Measurements from ENCODE around the gene FGF12. TPM values are rescaled to one million over a fixed set of nuclear protein-coding genes. Genes with fewer than 3 reads are reported as not detected.

FGF12 gene
- total RNA-seq, 4 donors from 2014 or later, result 0.32 to 0.55 TPM; not detected in 2

- WGBS, 2 donors (ENCODE audit: low coverage in 1 of 2), result 72 to 79% methylated on average over 2 of the region's 2 CpGs
- Histone ChIP-seq H3K27ac (no peak overlapping the region), H3K9me3 (no peaks in the 10 kb centered on the region), H3K27me3 (no peaks in the 10 kb centered on the region), H3K4me3 (no peak overlapping the region), H3K36me3 (no peaks in the 10 kb centered on the region), H3K4me1 (no peaks in the 10 kb centered on the region)
- TF ChIP-seq POLR2AphosphoS5 (IDR thresholded peaks at IDR 0.05) (no peak), EP300 (IDR thresholded peaks at IDR 0.05; ENCODE audit: low read depth) (no peak), CTCF (IDR thresholded peaks at IDR 0.05) (no peak), POLR2A (IDR thresholded peaks at IDR 0.05) (no peak)
- no peak for DNase-seq
- in situ Hi-C loops (cut with MboI; ENCODE audit: low pct_ligation_motif_present in 1 of 4, low pct_unique_long_range_greater_than_20kb in 1 of 4, low sequenced_read_pairs in 3 of 4) (loop anchor here in 1 of 4 donors (5.0 kb wide), 1 partner anchor 56 kb away; no protein-coding TSS in a partner anchor), intact Hi-C loops (cut with DNase I; ENCODE audit: low total_unique reads) (no loop called here)
These were observed 511.3 kb downstream of the FGF12 start for GRCh38 chr3:192216067-192216466.

GRCh38 chr3:192212979-192213378 is 514.4 kb downstream of the FGF12 start:
- in situ Hi-C loops (cut with MboI; ENCODE audit: low pct_ligation_motif_present in 1 of 4, low pct_unique_long_range_greater_than_20kb in 1 of 4, low sequenced_read_pairs in 3 of 4) (no loop called here), intact Hi-C loops (cut with DNase I; ENCODE audit: low total_unique reads) (no loop called here)
- Histone ChIP-seq H3K27me3 (no peaks in the 10 kb centered on the region), H3K4me3 (no peak overlapping the region), H3K4me1 (no peaks in the 10 kb centered on the region), H3K9me3 (no peaks in the 10 kb centered on the region), H3K27ac (no peak overlapping the region), H3K36me3 (no peaks in the 10 kb centered on the region)
- TF ChIP-seq EP300 (IDR thresholded peaks at IDR 0.05; ENCODE audit: low read depth) (no peak), POLR2A (IDR thresholded peaks at IDR 0.05) (no peak)
- no peak for DNase-seq
- 82 to 87% methylated on average over 7 of the region's 7 CpGs for WGBS, 2 donors (ENCODE audit: low coverage in 1 of 2)

GRCh38 chr3:192212335-192212734 is 515.0 kb downstream of the FGF12 start:
- Histone ChIP-seq H3K27ac (no peak overlapping the region), H3K27me3 (no peaks in the 10 kb centered on the region), H3K36me3 (no peaks in the 10 kb centered on the region), H3K4me1 (no peaks in the 10 kb centered on the region), H3K4me3 (no peak overlapping the region), H3K9me3 (no peaks in the 10 kb centered on the region)
- no peak for TF ChIP-seq POLR2AphosphoS5 (IDR thresholded peaks at IDR 0.05)
- TF ChIP-seq EP300 (IDR thresholded peaks at IDR 0.05; ENCODE audit: low read depth), result no peak
- TF ChIP-seq CTCF (IDR thresholded peaks at IDR 0.05), result no peak
- TF ChIP-seq POLR2A (IDR thresholded peaks at IDR 0.05), result no peak
- in situ Hi-C loops (cut with MboI; ENCODE audit: low pct_ligation_motif_present in 1 of 4, low pct_unique_long_range_greater_than_20kb in 1 of 4, low sequenced_read_pairs in 3 of 4), result no loop called here
- intact Hi-C loops (cut with DNase I; ENCODE audit: low total_unique reads), result no loop called here
- DNase-seq, result no peak
- 56 to 61% methylated on average over 2 of the region's 2 CpGs for WGBS, 2 donors (ENCODE audit: low coverage in 1 of 2)

GRCh38 chr3:192207651-192208050 is 519.7 kb downstream of the FGF12 start:
- intact Hi-C loops (cut with DNase I; ENCODE audit: low total_unique reads), result no loop called here
- Histone ChIP-seq H3K9me3 (no peaks in the 10 kb centered on the region), H3K27ac (no peak overlapping the region), H3K27me3 (no peaks in the 10 kb centered on the region), H3K36me3 (no peaks in the 10 kb centered on the region), H3K4me3 (no peak overlapping the region), H3K4me1 (no peaks in the 10 kb centered on the region)
- DNase-seq, result no peak
- in situ Hi-C loops (cut with MboI; ENCODE audit: low pct_ligation_motif_present in 1 of 4, low pct_unique_long_range_greater_than_20kb in 1 of 4, low sequenced_read_pairs in 3 of 4), result no loop called here
- no peak for TF ChIP-seq CTCF (IDR thresholded peaks at IDR 0.05)
- no peak for TF ChIP-seq EP300 (IDR thresholded peaks at IDR 0.05; ENCODE audit: low read depth)
- TF ChIP-seq POLR2A (IDR thresholded peaks at IDR 0.05), result no peak
- TF ChIP-seq POLR2AphosphoS5 (IDR thresholded peaks at IDR 0.05), result no peak
- 33% methylated on average over 2 of the region's 2 CpGs; no CpG with 5 or more reads in 1 of the 2 donors for WGBS, 2 donors (ENCODE audit: low coverage in 1 of 2)

- H3K4me3 ChIP-seq, result no peak overlapping the region
- 90% methylated on average over 3 of the region's 3 CpGs; no CpG with 5 or more reads in 1 of the 2 donors for WGBS, 2 donors (ENCODE audit: low coverage in 1 of 2)
- H3K27me3 ChIP-seq, result no peaks in the 10 kb centered on the region
- no peak overlapping the region for H3K27ac ChIP-seq
- no peaks in the 10 kb centered on the region for H3K4me1 ChIP-seq
- in situ Hi-C loops (cut with MboI; ENCODE audit: low pct_ligation_motif_present in 1 of 4, low pct_unique_long_range_greater_than_20kb in 1 of 4, low sequenced_read_pairs in 3 of 4), result no loop called here
- DNase-seq, result no peak
- TF ChIP-seq CTCF (IDR thresholded peaks at IDR 0.05) (no peak), POLR2AphosphoS5 (IDR thresholded peaks at IDR 0.05) (no peak), EP300 (IDR thresholded peaks at IDR 0.05; ENCODE audit: low read depth) (no peak), POLR2A (IDR thresholded peaks at IDR 0.05) (no peak)
- no peaks in the 10 kb centered on the region for H3K9me3 ChIP-seq
- H3K36me3 ChIP-seq, result no peaks in the 10 kb centered on the region
- intact Hi-C loops (cut with DNase I; ENCODE audit: low total_unique reads), result no loop called here
These were observed 520.1 kb downstream of the FGF12 start for GRCh38 chr3:192207239-192207638.
